Bronchial epithelial cell (primary cell): ENCODE measurements around the gene TMEM14C. TPM values are rescaled to one million over a fixed set of nuclear protein-coding genes. Genes with fewer than 3 reads are reported as not detected.

Source experiments
- DNase-seq: peaks from one replicate; pipeline ENCODE4 v3.0.0-alpha.2; 2010; ENCODE audit warnings: low read depth
- FAIRE-seq: peaks from 2 replicates; lab custom pipeline; 2011; peaks lifted over from hg19 to GRCh38; lab: Jason Lieb, UNC
- H3K27me3 ChIP-seq: 2 replicates; pipeline ENCODE4 v1.5.1; 2011; ENCODE audit warnings: low read length; ENCODE audit not compliant: control insufficient read depth, insufficient read depth
- H3K36me3 ChIP-seq: 2 replicates; pipeline ENCODE4 v1.5.1; 2011; ENCODE audit warnings: low read length; ENCODE audit not compliant: control insufficient read depth, insufficient read depth
- H3K4me3 ChIP-seq: 2 replicates; pipeline ENCODE4 v1.5.1; 2011; ENCODE audit warnings: mild to moderate bottlenecking, low read depth, low read length, control low read depth
- total RNA-seq: library from RNA; depleted of rRNA; stranded (reverse); fragments of >200 nt; gene quantifications from 2 replicates; pipeline ENCODE4 v1.2.1, GENCODE V29; 2014
- TF ChIP-seq, protein P1 (sequence below): IDR thresholded peaks from 2 replicates; pipeline ENCODE4 v1.5.1; 2011; ENCODE audit warnings: mild to moderate bottlenecking, moderate library complexity, low read length, control low read depth, inconsistent platforms; ENCODE audit not compliant: insufficient read depth, severe bottlenecking

TMEM14C gene
- total RNA-seq, 1 donor from 2014 or later: 132 TPM

DNA sequence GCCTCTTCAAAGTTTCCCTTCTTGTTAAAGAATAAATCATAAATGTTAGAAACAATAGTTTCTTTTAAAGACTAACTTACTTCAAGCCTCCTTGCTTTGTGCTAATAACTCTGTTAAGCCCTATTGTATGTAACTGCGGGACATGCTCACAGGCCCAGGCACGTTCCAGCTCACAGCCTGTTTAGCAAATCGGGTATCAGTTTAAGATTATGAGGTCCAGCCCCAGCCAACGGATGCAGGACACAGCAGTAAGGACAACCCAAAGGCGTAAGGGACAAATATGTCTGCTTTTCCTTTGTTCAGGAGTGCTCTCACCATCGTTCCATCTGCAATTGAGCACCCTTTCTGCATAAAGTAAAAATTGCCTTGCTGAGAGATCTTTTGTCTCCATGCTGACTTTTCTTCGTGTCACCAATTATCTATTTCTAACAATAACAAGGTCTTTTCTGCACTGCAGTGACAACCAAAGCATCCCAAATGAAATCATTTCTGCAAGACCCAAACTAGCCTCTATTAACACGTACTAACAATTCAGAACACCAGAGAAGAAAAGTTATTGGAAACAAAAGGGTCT, 29.8 kb upstream of the TMEM14C start:
- H3K4me3 ChIP-seq: peak overlapping the region; percentile 68
- TF ChIP-seq, protein P1, sequence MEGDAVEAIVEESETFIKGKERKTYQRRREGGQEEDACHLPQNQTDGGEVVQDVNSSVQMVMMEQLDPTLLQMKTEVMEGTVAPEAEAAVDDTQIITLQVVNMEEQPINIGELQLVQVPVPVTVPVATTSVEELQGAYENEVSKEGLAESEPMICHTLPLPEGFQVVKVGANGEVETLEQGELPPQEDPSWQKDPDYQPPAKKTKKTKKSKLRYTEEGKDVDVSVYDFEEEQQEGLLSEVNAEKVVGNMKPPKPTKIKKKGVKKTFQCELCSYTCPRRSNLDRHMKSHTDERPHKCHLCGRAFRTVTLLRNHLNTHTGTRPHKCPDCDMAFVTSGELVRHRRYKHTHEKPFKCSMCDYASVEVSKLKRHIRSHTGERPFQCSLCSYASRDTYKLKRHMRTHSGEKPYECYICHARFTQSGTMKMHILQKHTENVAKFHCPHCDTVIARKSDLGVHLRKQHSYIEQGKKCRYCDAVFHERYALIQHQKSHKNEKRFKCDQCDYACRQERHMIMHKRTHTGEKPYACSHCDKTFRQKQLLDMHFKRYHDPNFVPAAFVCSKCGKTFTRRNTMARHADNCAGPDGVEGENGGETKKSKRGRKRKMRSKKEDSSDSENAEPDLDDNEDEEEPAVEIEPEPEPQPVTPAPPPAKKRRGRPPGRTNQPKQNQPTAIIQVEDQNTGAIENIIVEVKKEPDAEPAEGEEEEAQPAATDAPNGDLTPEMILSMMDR: no peak
- no peaks in the 10 kb centered on the region for H3K27me3 ChIP-seq
- peaks cover 3% of the 10 kb centered on the region for H3K36me3 ChIP-seq
- DNase-seq (peak; percentile 39), FAIRE-seq (no peak)

DNA sequence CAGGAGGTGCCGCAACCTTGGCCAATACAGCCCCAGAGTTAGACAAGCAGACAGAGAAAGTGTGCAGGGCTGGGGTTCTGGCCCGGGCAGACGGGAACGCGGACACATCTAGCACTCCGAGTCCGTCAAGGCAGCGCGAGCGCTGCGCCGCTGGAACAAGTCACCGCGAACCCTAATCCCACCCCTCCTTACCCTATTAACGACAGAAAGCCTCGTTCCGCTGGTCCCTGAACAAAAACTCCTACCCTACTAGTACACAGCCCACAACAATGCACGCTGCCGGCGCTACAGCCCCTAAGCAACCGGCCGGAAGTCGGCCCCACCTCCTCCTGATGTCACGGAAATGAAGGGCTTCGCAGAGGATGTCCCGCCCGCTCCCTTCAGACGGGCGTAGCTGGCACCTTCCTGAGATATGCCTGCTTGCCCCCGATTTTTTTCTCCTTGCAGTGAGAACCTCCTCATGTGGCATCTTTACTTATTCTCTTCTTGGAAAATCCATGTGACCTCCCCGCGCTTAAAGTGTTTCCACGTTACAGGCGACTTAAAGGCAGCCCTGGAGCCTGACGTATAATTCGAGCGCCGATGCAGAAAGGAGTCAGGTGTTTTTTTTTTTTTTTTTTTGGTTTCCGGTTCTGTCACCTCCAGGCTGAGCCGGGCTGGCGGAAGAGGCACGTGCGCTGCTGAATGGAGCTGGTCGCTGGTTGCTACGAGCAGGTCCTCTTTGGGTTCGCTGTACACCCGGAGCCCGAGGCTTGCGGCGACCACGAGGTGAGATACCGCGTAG, 28.4 kb upstream of the TMEM14C start, which contains the start of the genes C6orf52 and PAK1IP1:
Gene C6orf52 (minus strand): TSS at position 315 of the 784 bp plus-strand sequence. CDS start 7,066 bp downstream, outside the sequence.
Gene PAK1IP1 (plus strand): TSS at position 671 of the 784 bp plus-strand sequence. CDS start 14 bp downstream, at position 685.
- Histone ChIP-seq H3K36me3 (peaks cover 5% of the 10 kb centered on the region), H3K4me3 (peak within 1 kb of the TSS; percentile 68), H3K27me3 (no peaks in the 10 kb centered on the region)
- FAIRE-seq (no peak), DNase-seq (peak; percentile 87)
- TF ChIP-seq, protein P1: no peak

DNA sequence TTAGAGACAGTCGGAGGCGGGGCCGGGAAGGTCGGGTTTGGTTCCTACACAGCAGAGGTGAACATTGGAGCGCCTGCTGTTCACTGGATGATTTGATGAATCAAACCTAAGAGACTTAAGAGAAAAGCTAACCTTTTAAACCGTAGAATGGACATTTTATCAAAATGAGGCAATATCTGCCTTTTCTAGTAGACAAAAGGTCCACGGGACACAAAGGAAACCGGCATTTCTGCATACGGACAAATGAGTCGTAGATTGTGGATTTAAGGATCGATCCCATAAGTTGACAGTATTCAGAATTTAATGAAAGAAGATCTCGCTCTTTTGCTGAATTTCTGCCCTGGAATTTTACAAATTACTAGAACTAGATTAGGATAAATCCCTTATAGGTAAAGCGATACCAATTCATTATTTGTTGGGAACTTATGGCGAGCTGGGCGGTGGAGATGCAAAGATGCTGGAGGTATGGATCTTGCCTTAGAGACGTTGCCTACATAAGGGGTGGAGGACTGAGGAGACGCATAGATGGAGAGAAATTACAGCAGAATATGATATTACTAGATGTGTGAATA, 27.7 kb upstream of the TMEM14C start:
- DNase-seq (no peak), FAIRE-seq (no peak)
- Histone ChIP-seq H3K4me3 (peak overlapping the region; percentile 68), H3K27me3 (no peaks in the 10 kb centered on the region), H3K36me3 (peaks cover 5% of the 10 kb centered on the region)
- TF ChIP-seq, protein P1: no peak

DNA sequence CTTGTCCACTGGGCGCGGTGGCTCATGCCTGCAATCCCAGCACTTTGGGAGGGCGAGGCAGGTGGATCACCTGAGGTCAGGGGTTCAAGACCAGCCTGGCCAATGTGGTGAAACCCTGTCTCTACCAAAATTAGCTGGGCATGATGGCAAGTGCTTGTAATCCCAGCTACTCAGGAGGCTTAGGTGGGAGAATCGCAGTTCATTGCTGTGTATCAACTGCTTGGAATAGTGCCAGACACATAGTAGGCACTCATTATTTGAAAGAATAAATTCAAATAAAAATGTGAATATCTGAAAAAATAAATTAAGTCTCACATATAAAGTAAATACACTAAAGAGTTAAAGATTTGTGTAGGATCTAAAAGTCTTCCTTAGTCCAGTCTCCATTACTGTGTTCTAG, 26.2 kb upstream of the TMEM14C start:
- TF ChIP-seq, protein P1: no peak
- H3K4me3 ChIP-seq: no peak overlapping the region
- peaks cover 5% of the 10 kb centered on the region for H3K36me3 ChIP-seq
- H3K27me3 ChIP-seq: no peaks in the 10 kb centered on the region
- FAIRE-seq: no peak
- no peak for DNase-seq

DNA sequence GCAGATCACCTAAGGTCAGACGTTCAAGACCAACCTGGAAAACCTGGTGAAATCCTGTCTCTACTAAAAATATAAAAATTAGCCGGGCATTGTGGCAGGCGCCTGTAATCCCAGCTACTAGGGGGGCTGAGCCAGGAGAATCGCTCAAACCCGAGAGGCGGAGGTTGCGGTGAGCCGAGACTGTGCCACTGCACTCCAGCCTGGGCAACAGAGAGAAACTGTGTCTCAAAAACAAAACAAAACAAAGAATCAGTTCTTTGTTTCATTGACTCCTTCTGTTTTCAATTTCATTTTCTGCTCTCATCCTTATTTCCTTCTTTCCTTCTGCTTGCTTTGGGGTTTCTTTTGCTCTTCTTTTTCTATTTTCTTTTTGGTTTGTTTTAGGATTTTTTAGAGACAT, 8.9 kb upstream of the TMEM14C start:
- Histone ChIP-seq H3K27me3 (no peaks in the 10 kb centered on the region), H3K4me3 (no peak overlapping the region), H3K36me3 (no peaks in the 10 kb centered on the region)
- TF ChIP-seq, protein P1: no peak
- no peak for FAIRE-seq
- no peak for DNase-seq
